HEK293 (cell line): ENCODE results near the gene NFIC.
"Not testable (repeated sequence)": the region's sequence is repeated elsewhere in the genome, so short reads cannot be mapped to it uniquely, and the experiment has no call there.

Source experiments
- CTCF ChIA-PET: fragments of 350-600 bp; formaldehyde crosslinking; extraction: SDS; loops from one replicate; lab custom pipeline; 2021; ENCODE audit warnings: antibody characterized with exemption; lab: Yijun Ruan, JAX
- POLR2A ChIA-PET: fragments of 300-600 bp; formaldehyde crosslinking; extraction: SDS; loops from one replicate; lab custom pipeline; 2020; ENCODE audit warnings: antibody characterized with exemption, inconsistent platforms; lab: Yijun Ruan, JAX
- H3K27ac ChIP-seq: fragments of 200-500 bp; sonication (Bioruptor generic); 2 replicates; pipeline ENCODE4 v1.5.1; 2014; ENCODE audit warnings: low read depth, low read length, control low read depth, inconsistent platforms; ENCODE audit errors: extremely low read depth
- H3K36me3 ChIP-seq, 2 experiments: fragments of 200-500 bp in 1 of 2; sonication (Bioruptor generic) in 1 of 2; 1 replicate in 1 of 2; 2 replicates in 1 of 2; pipeline ENCODE4 v1.5.1; 2014 to 2017; ENCODE audit warnings: inconsistent platforms in 2 of 2, low read length in 2 of 2; ENCODE audit not compliant: control insufficient read depth in 2 of 2, insufficient read depth in 1 of 2
- H3K4me1 ChIP-seq: fragments of 200-500 bp; sonication (Bioruptor generic); 2 replicates; pipeline ENCODE4 v1.5.1; 2014; ENCODE audit warnings: mild to moderate bottlenecking, low read length, inconsistent platforms; ENCODE audit not compliant: control insufficient read depth, insufficient read depth
- H3K4me3 ChIP-seq: 2 replicates; pipeline ENCODE4 v1.5.1; 2011; ENCODE audit warnings: low read depth, mild to moderate bottlenecking, control low read depth, low read length, moderate library complexity
- H3K9me3 ChIP-seq: fragments of 200-500 bp; sonication (Bioruptor generic); 2 replicates; pipeline ENCODE4 v1.5.1; 2014; ENCODE audit warnings: low read depth, low read length, inconsistent platforms; ENCODE audit not compliant: control insufficient read depth, insufficient read depth
- EGR2 ChIP-seq: fragments of 450-650 bp; formaldehyde crosslinking; IDR thresholded peaks from 2 replicates; pipeline ENCODE4 v1.5.1; 2016; ENCODE audit warnings: low read depth, missing biosample characterization, missing genetic modification characterization
- GLI2 ChIP-seq: fragments of 450-650 bp; formaldehyde crosslinking; IDR thresholded peaks from 2 replicates; pipeline ENCODE4; 2017; ENCODE audit warnings: missing biosample characterization, missing genetic modification characterization, low read depth, borderline replicate concordance
- KLF7 ChIP-seq: fragments of 450-650 bp; formaldehyde crosslinking; IDR thresholded peaks from 2 replicates; pipeline ENCODE4 v1.5.1; 2016; ENCODE audit warnings: missing biosample characterization, missing genetic modification characterization, borderline replicate concordance
- WT1 ChIP-seq: fragments of 450-650 bp; formaldehyde crosslinking; IDR thresholded peaks from 2 replicates; pipeline ENCODE4 v1.5.1; 2016; ENCODE audit warnings: missing biosample characterization, missing genetic modification characterization
- ZBTB7A ChIP-seq: fragments of 450-650 bp; formaldehyde crosslinking; IDR thresholded peaks from 2 replicates; pipeline ENCODE4 v1.5.1; 2016; ENCODE audit warnings: low read depth, missing biosample characterization, missing genetic modification characterization
- ZNF146 ChIP-seq: fragments of 450-650 bp; formaldehyde crosslinking; IDR thresholded peaks from 2 replicates; pipeline ENCODE4 v1.5.1; 2016; ENCODE audit warnings: missing biosample characterization, missing genetic modification characterization
- ZNF184 ChIP-seq: fragments of 450-650 bp; IDR thresholded peaks from 2 replicates; pipeline ENCODE4 v1.5.1; 2018; ENCODE audit warnings: missing biosample characterization, mild to moderate bottlenecking, missing genetic modification characterization
- ZNF530 ChIP-seq: fragments of 450-650 bp; formaldehyde crosslinking; IDR thresholded peaks from 2 replicates; pipeline ENCODE4 v1.5.1; 2016; ENCODE audit warnings: low read depth, missing biosample characterization, missing genetic modification characterization
- ZNF561 ChIP-seq: fragments of 450-650 bp; IDR thresholded peaks from 2 replicates; pipeline ENCODE4 v1.5.1; 2018; ENCODE audit warnings: missing biosample characterization, missing genetic modification characterization, borderline replicate concordance
- ZNF623 ChIP-seq: fragments of 450-650 bp; formaldehyde crosslinking; IDR thresholded peaks from 2 replicates; pipeline ENCODE4 v1.5.1; 2016; ENCODE audit warnings: missing biosample characterization, missing genetic modification characterization
- ZNF768 ChIP-seq: fragments of 450-650 bp; formaldehyde crosslinking; IDR thresholded peaks from 2 replicates; pipeline ENCODE4 v1.5.1; 2018; ENCODE audit warnings: missing biosample characterization, mild to moderate bottlenecking, missing genetic modification characterization
- TF ChIP-seq, protein P1 (sequence below): fragments of 450-650 bp; formaldehyde crosslinking; IDR thresholded peaks from 2 replicates; pipeline ENCODE4 v1.5.1; 2017; ENCODE audit warnings: missing biosample characterization, missing genetic modification characterization
- TF ChIP-seq, protein P2 (sequence below): fragments of 450-650 bp; IDR thresholded peaks from 2 replicates; pipeline ENCODE4 v1.5.1; 2018; ENCODE audit warnings: missing biosample characterization, mild to moderate bottlenecking, missing genetic modification characterization

The NFIC gene

DNA sequence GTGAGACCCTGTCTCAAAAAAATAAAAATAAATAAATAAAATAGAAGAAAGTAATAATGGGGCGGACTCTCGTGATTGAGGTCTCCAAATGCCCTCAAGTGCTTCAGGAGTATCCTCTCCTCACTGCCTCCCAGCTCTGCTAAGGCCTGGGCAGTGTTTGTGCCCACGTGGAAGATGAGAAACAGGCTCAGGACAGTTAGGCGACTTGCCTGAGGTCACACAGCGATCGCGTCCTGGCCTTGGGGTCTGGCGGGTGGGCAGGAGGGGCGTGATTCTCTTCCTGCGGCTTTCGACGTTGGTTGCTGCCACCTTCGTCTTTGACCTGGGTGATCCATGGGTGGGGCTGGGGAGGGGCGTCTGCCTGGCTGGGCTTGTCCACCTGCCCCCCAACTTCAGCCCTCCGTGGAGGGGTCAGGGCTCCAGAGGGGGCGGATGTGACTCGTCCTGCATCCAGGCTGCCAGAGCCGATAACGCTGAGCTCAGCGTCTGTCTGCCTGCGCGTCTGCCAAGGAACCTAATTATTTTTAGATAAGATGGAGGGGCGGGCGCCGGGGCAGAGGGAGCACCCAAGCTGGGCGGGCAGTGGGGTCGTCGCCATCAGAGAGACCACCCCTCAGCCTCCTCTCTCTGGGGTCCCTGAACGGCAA is 56.9 kb downstream of the NFIC start:
- H3K36me3 ChIP-seq, result peaks cover 0 to 4% of the 10 kb centered on the region in 2 experiments; a peak in 2 of 3 replicates
- H3K27ac ChIP-seq, result no peak overlapping the region
- no peaks in the 10 kb centered on the region for H3K9me3 ChIP-seq
- H3K4me3 ChIP-seq, result no peak overlapping the region
- CTCF ChIA-PET, result interaction anchor here (0.7 kb wide), 1 partner anchor 62 kb away, joined by 3 read pairs; no protein-coding TSS in a partner anchor
- TF ChIP-seq ZNF530 (no peak), ZNF768 (tag by site-specific recombination) (peak; percentile 65; the same call in 1 of the 2 replicates)
- POLR2A ChIA-PET, result no interaction called here
- H3K4me1 ChIP-seq, result no peaks in the 10 kb centered on the region

DNA sequence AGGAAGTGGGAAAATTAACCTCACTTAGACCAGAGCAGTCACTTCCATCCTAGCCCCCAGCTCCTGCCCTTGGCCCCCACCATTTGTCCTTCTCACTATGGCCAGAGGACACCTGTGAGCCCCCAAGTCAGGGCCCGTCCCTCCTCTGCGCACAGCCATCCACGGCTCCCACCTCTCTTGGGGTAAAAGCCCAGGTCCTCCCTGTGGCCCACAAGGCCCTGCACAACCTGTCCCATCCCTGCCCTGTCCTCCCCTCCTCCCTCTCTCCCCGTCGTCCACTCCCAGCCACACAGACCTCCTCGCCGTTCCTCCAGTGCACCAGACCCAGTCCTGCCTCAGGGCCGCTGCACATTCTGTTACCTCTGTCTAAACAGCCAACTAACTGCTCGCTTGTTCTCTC is 60.0 kb downstream of the NFIC start:
- ChIA-PET POLR2A (interaction anchor here (0.6 kb wide), 1 partner anchor 61 kb away, joined by 4 read pairs; no protein-coding TSS in a partner anchor), CTCF (interaction anchor here (0.7 to 0.9 kb wide), 2 partner anchors 28 to 95 kb away, joined by 3 to 5 read pairs; no protein-coding TSS in a partner anchor)
- H3K36me3 ChIP-seq, result peaks cover 0 to 4% of the 10 kb centered on the region in 2 experiments; a peak in 2 of 3 replicates
- no peaks in the 10 kb centered on the region for H3K9me3 ChIP-seq
- H3K27ac ChIP-seq, result no peak overlapping the region
- TF ChIP-seq ZBTB7A, result no peak
- peak; percentile 28; the same call in 1 of the 2 replicates for TF ChIP-seq ZNF623
- no peak for TF ChIP-seq WT1
- TF ChIP-seq EGR2, result no peak
- TF ChIP-seq, protein P1, sequence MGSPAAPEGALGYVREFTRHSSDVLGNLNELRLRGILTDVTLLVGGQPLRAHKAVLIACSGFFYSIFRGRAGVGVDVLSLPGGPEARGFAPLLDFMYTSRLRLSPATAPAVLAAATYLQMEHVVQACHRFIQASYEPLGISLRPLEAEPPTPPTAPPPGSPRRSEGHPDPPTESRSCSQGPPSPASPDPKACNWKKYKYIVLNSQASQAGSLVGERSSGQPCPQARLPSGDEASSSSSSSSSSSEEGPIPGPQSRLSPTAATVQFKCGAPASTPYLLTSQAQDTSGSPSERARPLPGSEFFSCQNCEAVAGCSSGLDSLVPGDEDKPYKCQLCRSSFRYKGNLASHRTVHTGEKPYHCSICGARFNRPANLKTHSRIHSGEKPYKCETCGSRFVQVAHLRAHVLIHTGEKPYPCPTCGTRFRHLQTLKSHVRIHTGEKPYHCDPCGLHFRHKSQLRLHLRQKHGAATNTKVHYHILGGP (tag by site-specific recombination), result no peak
- H3K4me3 ChIP-seq, result no peak overlapping the region
- H3K4me1 ChIP-seq, result no peaks in the 10 kb centered on the region

DNA sequence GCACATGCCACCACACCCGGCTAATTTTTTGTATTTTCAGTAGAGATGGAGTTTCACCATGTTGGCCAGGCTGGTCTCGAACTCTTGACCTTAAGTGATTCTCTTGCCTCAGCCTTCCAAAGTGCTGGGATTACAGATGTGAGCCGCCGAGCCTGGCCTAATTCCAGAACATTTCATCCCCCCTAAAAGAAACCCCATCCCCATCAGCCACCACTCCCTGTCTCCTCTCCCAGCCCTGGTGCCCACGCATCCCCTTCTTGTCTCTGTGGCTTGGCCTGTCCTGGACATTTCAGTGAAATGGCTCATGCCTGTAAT is 63.9 kb downstream of the NFIC start:
- H3K36me3 ChIP-seq, result peaks cover 0 to 20% of the 10 kb centered on the region in 2 experiments; a peak in 2 of 3 replicates
- POLR2A ChIA-PET, H3K4me3 ChIP-seq, H3K4me1 ChIP-seq, H3K27ac ChIP-seq, H3K9me3 ChIP-seq: not testable (repeated sequence)
- CTCF ChIA-PET, result interaction anchor here (0.6 to 2.3 kb wide), 26 partner anchors 10 to 1488 kb away, joined by 3 to 45 read pairs (median 4); no protein-coding TSS in a partner anchor

DNA sequence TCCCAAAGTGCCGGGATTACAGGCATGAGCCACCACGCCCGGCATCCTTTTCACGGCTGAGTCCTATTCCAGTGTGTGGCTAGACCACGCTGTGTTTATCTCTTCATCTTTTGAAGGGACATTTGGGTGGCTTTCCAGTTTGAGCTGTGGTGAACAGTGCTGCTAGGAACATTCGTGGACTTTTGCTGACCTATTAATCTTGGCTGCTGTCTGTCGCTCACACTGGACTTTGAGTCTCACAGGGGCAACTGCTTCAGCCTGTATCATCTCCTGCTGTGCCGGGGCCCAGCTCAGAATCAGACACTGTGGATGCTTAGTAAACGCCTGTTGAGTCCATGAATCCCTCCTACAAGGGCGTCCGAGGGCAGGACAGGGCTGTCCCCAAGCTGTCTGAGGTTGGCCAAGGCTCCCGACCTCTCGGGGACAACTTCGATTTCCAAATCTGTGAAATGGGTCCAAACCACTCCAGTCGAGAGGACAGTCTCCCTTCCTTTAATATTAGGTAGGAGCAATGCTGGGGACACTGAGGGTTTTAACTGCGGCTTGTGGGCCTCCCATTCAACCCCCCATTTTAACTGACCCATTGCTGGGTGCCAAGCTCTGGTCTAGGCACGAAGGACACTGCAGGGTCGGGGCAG is 65.5 kb downstream of the NFIC start:
- H3K4me1 ChIP-seq, result no peaks in the 10 kb centered on the region
- CTCF ChIA-PET, result interaction anchor here (0.6 to 1.7 kb wide), 10 partner anchors 10 to 774 kb away, joined by 3 to 8 read pairs (median 4); no protein-coding TSS in a partner anchor

More for the DNA sequence above, 65.5 kb downstream of the NFIC start:
- H3K27ac ChIP-seq, result no peak overlapping the region
- no peak overlapping the region for H3K4me3 ChIP-seq
- no peaks in the 10 kb centered on the region for H3K9me3 ChIP-seq
- POLR2A ChIA-PET, result interaction anchor here (0.6 kb wide), 1 partner anchor 10 kb away, joined by 3 read pairs; no protein-coding TSS in a partner anchor
- TF ChIP-seq ZNF146 (peak; percentile 67), WT1 (no peak), ZNF561 (tag by site-specific recombination) (no peak), ZNF184 (tag by site-specific recombination) (no peak), KLF7 (no peak), GLI2 (tag by site-specific recombination) (no peak)
- TF ChIP-seq, protein P2, sequence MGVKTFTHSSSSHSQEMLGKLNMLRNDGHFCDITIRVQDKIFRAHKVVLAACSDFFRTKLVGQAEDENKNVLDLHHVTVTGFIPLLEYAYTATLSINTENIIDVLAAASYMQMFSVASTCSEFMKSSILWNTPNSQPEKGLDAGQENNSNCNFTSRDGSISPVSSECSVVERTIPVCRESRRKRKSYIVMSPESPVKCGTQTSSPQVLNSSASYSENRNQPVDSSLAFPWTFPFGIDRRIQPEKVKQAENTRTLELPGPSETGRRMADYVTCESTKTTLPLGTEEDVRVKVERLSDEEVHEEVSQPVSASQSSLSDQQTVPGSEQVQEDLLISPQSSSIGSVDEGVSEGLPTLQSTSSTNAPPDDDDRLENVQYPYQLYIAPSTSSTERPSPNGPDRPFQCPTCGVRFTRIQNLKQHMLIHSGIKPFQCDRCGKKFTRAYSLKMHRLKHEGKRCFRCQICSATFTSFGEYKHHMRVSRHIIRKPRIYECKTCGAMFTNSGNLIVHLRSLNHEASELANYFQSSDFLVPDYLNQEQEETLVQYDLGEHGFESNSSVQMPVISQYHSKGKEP (tag by site-specific recombination), result no peak
- peaks cover 0 to 20% of the 10 kb centered on the region in 2 experiments; a peak in 2 of 3 replicates for H3K36me3 ChIP-seq
